GM18519 (cell line): Measurements from ENCODE around the gene BRD3.

Source experiments
- ATAC-seq: cut with Tn5 transposase; IDR thresholded peaks from one replicate; pipeline ENCODE4 v1.9.1; 2021; ENCODE audit warnings: mild to moderate bottlenecking, moderate library complexity; ENCODE audit not compliant: unreplicated experiment, low FRiP score

Gene BRD3

DNA sequence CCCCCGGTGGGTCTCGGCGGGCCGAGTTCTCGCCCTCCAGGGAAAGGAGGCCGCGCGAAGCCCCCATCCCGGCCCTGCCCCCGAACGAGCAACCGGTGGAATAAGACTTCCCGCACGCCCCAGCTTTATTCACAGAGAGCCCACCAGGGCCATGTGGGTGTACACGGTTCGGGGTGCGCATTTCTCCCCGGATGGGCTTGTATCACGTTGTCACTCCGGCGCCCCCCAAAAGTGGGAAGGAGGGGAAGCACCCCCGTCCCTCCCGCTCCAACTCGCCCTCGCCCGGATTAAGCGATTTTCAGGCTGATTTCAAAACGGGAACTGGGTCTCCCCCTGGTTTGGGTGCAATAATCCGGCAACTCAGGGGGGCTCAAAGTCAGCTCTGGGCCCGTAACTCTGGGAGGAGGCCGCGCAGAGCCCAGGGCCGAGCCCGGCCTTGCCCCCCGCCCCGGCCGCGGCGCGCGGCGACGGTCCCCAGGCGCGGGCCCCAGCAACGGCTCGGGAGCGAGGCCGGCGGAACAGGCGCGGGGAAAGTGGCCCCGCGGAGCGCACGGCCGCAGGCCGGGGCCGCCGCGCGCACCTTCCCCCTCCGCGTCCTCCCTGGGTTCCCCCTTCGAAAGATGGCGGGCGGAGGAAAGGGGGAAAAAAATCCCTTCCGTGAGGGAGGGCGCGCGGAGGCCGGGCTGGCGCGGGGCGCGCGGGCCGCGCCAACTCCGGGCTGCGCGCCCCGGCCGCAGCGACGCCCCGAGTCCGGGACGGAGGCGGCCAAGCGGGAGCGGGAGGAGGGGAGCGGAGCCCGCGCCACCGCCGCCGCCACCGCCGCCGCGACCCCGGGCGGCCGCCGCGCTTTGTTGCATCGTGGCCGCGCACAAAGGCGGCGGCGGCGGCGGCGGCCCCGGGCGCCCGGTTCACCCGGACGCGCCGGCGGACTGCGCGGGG is 644 bp downstream of the BRD3 start:
- ATAC-seq = no peak

DNA sequence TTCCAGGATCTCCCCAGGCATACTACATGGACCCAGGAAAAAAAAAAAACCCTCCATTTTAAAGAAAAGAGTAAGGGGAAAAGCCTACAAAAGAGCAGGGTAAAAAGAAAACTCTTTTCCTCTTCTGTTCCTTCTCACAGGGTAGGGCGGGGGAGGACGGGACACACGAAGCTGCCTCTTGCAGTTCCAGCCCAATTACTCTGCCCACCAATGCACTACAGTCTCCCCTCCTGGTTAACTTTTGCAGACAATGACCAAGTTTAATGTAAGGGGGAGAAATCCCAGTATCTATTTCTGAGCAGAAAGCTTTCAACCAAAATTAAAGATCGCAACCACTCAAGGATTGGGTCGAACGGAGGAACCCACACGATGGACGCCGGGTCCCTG is 1.3 kb downstream of the BRD3 start:
- no peak for ATAC-seq

DNA sequence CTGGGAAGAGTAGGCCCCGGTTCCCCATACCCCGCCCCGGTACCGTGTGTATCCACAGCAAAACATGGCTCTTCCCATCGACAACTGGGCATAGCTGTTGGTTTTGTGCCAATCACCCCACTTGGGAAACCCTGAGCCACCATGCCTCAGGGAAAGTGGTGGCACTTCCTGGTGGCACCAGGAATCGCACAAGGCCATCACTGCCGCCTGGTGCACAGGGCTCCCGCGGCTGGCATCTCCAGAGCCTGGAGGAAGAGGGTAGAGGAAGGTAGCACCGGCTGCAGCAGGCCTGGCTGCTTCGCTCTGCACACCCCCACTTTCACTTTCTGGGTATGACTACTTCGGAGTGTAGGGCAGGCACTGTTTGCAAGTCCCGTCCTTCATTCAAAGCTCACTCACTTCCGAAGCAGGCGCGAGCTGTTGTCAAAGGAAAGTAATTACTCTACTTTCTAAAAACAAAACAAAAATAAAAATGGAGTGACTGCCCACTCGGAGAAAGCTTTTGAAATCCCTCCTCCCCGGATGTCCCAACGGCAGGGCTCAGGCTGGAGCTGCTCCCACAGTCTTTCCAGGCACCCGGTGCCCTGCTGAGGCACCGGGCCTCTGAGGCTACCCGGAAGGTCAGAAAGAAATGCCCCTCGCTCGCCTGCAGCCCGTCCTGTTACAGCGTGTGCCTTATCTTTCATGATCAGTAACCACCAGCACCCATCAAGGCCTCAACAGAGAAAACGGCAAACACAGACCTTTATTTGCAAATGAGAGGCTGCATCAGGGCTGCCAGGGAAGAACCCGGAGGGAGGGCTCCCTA is 2.0 kb downstream of the BRD3 start:
- no peak for ATAC-seq

DNA sequence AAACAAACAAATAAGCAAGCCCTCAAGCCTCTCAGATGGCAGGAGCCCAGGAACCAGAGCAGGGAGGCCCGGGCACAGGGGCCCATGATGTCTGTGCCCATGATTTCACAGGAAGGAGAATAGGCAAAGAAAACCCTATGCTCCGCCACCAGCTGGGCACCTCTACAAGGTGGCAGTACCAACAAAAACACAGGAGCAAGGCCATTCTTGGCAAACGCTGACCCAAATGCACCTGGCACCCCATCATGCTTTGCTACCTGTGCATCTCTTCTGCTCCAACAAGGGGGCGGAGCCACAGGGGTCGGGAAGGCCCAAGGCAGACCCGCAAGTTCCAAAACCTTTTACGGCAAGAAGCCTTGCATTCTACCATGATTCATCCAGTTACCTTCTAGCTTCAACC is 3.1 kb downstream of the BRD3 start:
- ATAC-seq = no peak

DNA sequence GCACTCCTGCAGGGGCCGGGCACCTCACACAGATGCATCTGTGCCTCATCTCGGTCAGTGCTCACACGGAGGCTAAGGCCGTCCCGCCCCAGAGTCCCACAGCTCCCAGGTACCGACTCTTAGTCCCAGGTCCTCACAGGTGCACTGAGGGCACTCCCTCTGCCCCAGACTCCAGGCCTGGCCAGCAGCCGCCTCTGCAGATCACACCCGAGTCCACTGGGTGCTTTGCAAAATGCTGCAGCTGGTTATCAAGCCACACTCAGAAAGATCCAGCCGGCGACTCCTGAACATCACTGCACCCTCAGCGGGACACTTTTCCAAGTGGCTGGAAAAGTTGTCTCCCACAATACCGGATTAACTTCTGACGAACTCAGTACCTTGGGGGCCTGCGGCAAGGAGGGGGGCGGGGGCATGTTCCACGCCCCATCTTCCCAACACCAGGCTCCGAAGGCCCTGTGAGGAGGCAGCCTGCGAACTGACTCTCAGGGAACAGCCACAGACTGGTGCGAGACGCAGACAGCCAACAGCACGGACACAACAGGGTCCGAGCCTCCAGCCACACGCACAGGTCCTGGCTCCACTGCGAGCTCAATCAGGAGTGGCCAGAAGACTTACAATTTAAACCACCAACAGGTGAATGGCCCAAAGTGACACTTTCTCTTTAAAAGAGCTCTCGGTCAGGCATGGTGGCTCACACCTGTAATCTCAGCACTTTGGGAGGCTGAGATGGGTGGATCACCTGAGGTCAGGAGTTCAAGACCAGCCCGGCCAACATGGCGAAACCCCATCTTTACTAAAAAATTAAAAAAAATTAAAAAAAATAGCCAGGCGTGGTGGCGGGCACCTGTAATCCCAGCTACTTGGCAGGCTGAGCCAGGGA is 4.0 kb downstream of the BRD3 start:
- ATAC-seq = no peak

DNA sequence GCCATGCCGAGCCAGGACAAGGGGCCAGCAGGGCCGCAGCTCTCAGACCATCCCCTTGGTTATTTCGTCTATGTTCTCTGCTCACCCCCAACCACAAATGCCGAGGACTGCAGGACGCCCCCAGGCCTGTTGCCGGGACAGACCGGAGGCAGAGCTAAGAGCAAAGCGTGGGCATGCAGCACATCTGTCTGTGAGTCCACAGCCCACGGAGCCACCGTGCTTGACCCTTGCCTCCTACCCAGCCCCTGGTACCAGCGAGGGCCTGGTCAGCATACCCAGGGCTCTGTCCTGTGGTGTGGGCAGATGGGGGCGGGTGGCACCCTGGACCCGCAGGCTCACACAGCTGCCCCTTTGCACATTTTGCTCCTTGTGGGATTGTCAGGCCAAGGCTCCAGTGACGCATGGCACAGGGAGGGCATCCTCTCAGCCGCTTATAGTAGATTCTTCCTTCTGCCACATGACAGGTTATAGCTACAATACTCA is 4.7 kb downstream of the BRD3 start:
- ATAC-seq = no peak

DNA sequence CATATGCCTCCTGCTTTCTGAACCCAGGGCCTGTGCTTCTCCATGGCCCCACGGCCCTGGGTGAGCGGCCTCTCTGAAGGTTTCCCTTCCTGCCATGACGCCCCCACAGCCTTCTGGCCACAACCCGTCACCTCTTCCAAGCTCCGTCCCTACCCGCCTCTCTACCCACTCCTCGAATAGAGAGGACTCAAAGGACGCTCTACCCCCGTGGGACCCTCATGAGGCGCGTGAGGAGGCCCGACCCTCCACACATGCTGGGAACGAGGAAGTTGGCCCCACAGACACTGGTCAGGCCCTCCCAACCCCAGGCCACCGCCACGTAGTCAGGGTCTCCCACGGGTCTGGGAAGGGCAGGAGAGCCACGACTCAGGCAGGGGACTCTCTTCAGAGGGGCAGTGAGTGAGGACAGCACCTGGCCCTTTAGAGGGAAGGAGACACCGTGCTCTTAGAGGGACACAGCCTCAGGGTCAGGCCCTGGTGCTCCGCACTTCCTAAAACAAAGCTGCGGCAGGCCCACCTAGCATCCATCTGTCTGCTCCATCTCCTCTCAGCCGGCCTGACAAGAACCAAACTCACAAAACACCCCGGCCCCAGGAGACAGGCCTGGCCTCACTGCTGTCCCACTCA is 5.3 kb downstream of the BRD3 start:
- no peak for ATAC-seq

DNA sequence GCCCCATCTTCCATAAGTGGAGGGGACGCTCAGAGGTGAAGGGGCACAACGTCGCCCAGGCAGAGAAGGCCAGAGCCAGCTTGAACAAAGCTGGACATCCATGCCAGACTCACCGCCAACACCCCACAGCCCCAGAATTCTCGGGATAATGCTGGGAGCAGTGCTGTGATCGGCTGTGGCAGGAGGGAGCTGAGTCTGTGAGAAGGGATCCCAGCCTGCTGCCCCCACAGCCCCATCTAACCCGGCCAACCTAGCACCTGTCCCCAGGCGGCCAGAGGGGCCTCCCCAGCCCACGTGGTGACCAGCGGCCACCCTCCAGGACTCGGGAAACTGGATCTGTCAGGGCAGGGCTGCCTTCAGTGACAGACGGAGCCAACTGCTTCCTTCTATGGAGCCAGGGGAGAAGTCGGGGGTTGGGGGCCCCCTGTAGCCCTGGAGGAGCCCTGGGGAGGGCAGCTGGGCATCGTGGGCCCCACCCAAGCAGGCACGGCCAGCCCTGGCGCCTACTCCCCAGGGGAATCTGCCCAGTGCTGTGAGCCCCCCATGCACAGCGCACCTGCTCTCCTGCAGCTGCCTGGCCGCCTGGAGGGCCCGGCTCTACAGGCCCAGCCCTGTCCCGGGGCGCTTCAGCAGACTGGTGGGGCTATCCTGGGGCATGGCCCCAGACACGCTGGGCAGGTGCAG is 6.0 kb downstream of the BRD3 start:
- no peak for ATAC-seq

DNA sequence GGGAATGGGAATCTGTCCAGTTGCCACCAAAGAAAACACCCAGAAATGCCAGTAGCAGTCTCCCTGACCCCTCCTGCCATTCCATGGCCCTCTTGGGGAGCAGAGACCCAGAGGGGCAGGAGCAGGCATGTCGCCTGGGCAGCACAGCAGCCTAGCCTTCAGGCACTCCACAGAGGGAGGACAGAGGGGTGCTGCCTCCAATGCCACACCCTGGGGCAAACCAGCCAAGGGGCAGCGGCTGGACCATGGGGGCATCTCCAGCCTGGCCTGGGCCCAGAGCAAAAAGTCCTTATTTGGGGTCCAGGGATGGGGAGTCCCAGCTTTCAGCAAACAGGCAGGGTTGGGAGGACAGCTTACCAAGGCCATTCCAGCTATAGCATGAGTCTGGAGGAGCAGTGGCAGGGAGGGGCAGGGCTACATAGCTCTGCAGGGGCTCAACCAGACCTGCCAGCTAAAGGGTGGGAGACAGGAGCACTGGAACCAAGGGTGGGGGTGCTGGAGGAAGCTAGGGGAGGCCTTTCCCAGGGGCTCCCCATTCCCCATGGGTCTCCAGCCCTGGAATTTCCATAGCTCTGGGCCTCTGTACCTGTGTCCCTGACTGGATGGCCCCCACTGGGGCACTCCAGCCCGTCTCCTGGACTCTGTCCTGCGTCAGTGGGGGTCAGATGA is 6.7 kb downstream of the BRD3 start:
- ATAC-seq = no peak

DNA sequence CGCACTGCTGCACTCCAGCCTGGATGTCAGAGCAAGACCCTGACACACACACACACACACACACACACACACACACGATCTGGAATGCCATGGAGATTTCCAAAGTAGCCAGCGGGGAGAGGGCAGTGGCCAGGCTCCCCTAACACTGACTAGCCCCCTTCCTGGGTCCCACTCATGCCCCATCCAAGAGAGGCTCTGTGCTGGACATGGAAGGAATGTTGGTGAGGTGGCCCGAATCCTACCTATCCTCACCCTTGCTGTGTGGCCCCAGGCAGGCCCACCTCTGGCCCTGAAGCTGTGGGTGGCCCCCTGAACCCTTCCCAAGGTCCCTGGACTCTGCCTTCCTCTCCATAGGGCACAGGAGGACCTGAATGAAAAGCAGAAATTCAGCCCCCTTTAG is 7.3 kb downstream of the BRD3 start:
- no peak for ATAC-seq

DNA sequence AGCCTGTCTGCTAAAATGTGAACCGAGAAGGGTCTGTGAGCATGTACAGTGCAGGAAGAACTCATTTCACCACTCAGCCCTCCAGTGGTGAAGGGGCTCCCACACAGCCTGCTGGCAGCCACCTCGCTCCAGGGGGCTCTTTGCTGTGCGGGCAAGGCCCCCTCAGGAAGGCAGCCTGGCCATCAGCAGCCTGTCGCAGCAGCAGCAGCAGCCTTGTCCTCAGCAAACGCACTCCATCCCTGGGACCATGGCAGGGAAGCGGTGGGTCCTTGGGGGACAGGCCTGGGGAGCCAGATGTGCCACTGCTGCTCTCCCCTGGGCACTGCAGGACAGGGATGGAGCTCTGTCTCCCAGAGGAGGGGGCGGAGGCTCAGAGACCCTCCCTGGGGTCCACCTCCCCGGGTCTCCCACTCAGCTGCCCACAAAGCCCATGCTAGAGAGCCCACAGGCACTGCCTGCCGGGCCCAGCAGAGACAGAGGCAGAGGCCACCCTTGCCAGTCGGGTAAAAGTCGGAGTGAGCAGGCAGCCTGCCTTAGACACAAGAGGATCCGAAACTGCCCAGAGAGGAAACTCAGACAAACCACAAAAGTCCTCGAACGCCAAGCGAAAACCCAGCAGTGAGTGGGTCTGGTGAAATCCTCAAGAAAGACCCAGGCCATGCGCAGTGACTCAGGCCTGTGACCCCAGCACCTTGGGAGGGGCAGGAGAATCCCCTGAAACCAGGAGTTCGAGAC is 8.0 kb downstream of the BRD3 start:
- peak; percentile 67 for ATAC-seq

DNA sequence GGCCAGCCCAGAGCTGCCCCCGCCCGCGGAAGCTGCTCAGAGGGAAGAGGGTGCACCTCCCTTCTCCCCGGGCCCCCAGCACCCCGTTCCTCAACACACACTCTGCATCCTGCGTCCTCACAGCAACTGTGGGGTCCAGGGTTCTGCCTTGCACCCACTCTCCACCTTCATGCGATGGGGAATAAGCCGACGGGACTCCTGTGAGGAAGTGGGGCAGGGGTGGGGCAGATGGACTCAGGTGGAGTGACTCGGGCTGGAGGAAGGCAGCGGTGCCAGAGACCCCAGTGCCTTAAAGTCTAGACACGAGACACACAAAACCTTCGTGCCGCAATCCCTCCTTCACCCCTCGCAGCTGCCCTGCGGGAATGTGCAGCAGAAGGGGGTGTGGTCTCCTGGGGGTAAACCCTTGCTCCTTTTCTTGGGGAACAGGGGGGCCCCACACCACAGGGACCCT is 8.6 kb downstream of the BRD3 start:
- ATAC-seq = no peak

DNA sequence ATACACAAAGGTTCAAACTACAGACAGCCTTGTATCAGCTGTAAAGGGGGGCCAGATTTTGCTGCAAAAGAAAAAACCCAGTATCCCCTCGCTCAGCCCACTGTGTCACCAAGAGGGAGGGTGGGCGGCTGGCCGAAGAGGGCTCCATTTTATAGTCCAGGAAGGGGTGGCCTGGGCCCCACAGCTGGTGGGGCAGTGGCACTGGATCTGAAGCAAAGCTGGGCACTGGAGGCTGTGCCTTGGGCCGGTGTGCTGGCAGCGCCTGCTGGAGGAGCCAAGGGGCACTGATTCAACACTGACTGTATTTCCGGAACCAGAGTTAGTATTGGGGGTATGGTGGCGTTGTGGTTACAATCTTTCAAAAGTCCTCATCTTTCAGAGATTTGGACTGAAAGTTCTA is 9.1 kb downstream of the BRD3 start:
- ATAC-seq = no peak

DNA sequence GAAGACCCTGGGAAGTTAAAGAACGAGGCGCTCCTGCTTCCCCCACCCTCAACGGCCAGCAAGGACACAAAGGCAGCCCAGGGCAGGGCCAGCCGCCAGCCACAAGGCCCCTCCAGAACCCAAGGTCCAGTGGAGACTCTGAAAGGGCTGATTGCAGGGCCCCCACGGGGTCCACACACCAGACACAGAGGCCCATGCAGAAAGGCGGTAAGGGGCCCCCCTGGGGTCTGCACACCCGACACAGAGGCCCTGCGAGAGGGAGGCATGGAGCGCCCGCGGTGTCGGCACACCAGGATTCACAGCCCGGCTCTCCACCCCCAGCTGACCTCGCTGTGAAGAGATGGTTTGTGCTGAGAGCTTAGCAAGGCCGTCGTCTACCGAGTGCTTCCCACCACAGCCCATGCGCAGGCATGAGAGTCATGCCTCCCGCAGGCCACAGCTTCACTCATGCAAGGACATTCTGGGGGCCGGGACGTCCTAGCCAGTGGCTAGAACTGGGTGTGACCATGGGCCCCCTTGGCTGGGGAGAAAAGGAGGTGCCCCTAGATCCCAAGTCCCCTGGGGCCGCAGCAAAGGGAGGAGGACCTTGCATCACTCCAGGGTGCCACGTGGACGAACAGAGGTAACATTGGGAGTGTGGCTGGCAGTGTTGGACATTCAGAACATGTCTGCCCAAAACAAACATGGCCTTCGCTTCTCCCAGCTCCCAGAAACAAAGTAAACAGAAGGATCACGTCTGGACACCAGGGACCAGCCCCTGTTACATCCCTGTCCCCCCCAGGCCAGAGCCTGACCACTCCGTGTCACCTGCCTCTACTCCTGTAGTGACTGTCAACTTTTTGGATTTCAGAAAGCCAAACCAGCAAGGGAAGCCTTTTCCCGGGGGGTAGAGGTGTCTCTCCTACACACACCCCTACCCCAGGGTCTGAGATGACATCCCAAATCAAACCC is 9.8 kb downstream of the BRD3 start:
- ATAC-seq = no peak

DNA sequence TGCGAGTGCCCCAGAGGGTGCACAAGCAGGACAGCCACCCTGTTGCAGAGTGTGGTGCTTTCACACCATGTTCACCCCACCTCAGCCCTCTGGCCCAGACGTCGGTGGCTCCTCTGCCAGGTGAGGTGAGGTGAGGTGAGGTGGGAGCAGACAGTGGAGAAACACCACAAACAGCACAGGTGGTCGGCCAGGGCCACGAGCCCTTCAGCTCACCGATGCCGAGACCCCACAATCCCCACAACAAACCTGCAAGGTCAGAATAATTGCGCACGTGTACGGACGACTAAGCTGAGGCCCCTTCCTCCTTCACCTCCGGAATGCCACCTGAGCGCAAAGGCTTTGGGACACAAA is 10.5 kb downstream of the BRD3 start:
- no peak for ATAC-seq

DNA sequence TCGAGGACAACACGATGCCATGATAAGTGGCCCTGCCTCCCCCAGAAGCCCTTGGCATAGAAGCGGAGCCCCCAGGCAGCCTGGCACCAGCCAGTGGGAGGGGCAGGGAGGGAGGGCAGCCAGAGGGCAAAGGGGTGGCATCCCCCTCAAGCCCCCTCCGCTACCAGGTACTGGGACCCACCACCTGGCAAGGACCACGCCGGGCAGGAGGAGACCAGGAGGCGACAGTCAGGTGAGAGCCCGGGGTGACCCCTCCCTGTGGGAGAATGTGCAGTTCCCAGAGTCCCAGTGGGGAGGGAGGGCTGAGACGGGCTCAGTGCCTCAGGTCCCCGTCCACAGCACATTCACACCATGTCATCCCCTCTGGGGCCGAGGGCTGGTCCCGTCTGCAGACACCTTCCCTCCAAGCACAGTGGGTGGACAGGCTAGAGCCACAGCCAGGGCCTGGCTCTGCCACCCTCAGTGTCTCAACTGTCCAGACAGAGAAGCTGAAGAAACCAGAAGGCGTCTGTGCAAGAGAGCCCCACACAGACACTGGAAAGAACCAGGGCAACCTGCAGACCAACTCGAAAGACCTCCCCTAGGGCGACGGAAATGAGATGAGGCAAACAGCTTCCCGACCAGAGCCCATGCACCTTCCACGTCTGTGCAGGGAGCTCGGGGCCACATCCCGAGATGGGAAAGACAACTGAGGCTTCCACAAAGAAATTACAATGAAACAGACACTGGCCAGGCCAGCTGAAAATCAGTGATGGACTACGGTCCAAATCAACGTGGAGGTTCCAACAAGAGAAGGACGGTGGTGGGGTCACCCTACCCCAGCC is 11.1 kb downstream of the BRD3 start:
- ATAC-seq = no peak
